ENCODE results near the gene PIWIL1.

Gene PIWIL1

GRCh38 chr12:130337488-130338303 is at the start of gene PIWIL1:
TSS of gene PIWIL1 (plus strand) at chr12:130337887. CDS start at chr12:130342592, 4,705 bp downstream.
- no peak for FAIRE-seq

GRCh38 chr12:130288206-130288605 is 49.5 kb upstream of the PIWIL1 start:
- FAIRE-seq, result no peak

GRCh38 chr12:130288691-130289090 is 49.0 kb upstream of the PIWIL1 start:
- FAIRE-seq, result no peak

- no peak for FAIRE-seq
Observed at GRCh38 chr12:130290114-130290513, 47.6 kb upstream of the PIWIL1 start.

- FAIRE-seq, result no peak
Observed at GRCh38 chr12:130298322-130299021, 39.2 kb upstream of the PIWIL1 start.

GRCh38 chr12:130299574-130299973 is 38.1 kb upstream of the PIWIL1 start:
- FAIRE-seq, result no peak

- no peak for FAIRE-seq
Observed at GRCh38 chr12:130300090-130300489, 37.6 kb upstream of the PIWIL1 start.

- no peak for FAIRE-seq
Observed at GRCh38 chr12:130300737-130301535, 36.8 kb upstream of the PIWIL1 start.

- FAIRE-seq, result no peak
Observed at GRCh38 chr12:130301559-130301958, 36.1 kb upstream of the PIWIL1 start.

GRCh38 chr12:130303781-130304180 is 33.9 kb upstream of the PIWIL1 start:
- no peak for FAIRE-seq

- FAIRE-seq, result no peak
Observed at GRCh38 chr12:130307859-130308258, 29.8 kb upstream of the PIWIL1 start.

GRCh38 chr12:130308393-130308792 is 29.3 kb upstream of the PIWIL1 start:
- FAIRE-seq, result no peak

- no peak for FAIRE-seq
Observed at GRCh38 chr12:130316251-130316650, 21.4 kb upstream of the PIWIL1 start.

- FAIRE-seq, result no peak
Observed at GRCh38 chr12:130320536-130320935, 17.2 kb upstream of the PIWIL1 start.

GRCh38 chr12:130322263-130322662 is 15.4 kb upstream of the PIWIL1 start:
- no peak for FAIRE-seq

- no peak for FAIRE-seq
Observed at GRCh38 chr12:130330685-130331084, 7.0 kb upstream of the PIWIL1 start.

GRCh38 chr12:130331146-130331545 is 6.5 kb upstream of the PIWIL1 start:
- no peak for FAIRE-seq

GRCh38 chr12:130333341-130333740 is 4.3 kb upstream of the PIWIL1 start:
- FAIRE-seq, result no peak

GRCh38 chr12:130334399-130334798 is 3.3 kb upstream of the PIWIL1 start:
- FAIRE-seq, result no peak

- no peak for FAIRE-seq
Observed at GRCh38 chr12:130334937-130335336, 2.8 kb upstream of the PIWIL1 start.

GRCh38 chr12:130335517-130336392 is 1.9 kb upstream of the PIWIL1 start:
- peak; percentile 60 for FAIRE-seq

GRCh38 chr12:130336723-130337487 is 782 bp upstream of the PIWIL1 start:
- no peak for FAIRE-seq

All from TTC549 (cell line).